ENCODE data around the gene PARP8. TPM values are rescaled to one million over a fixed set of nuclear protein-coding genes. Genes with fewer than 3 reads are reported as not detected.
"Not testable (repeated sequence)": the region's sequence is repeated elsewhere in the genome, so short reads cannot be mapped to it uniquely, and the experiment has no call there.

The PARP8 gene
- total and polyA plus RNA-seq, 2 of the 4 experiments (the other 2 are of a cell fraction), result 6.9 to 8.2 TPM

DNA sequence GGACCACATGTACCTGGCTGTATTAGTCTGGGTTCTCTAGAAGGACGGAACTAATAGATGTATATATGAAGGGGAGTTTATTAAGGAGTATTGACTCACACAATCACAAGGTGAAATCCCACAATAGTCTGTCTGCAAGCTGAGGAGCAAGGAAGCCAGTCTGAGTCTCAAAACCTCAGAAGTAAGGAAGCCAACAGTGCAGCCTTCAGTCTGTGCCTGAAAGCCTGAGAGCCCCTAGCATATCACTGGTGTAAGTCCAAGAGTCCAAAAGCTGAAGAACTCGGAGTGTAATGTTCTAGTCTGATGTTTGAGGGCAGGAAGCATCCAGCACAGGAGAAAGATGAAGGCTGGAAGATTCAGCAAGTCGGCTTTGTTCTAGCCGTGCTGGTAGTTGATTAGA lies 28.2 kb downstream of the PARP8 start:
- H3K56ac ChIP-seq (ENCODE audit: extremely low read depth, insufficient read depth, low read length); H3K36me3 ChIP-seq (ENCODE audit: control insufficient read depth, insufficient read depth, low read length); H3K18ac ChIP-seq (ENCODE audit: low read depth, low read length); intact Hi-C loops (cut with micrococcal nuclease); H3K9me1 ChIP-seq (ENCODE audit: insufficient read depth, low read length); H2BK5ac ChIP-seq (ENCODE audit: low read depth, low read length, poor library complexity, severe bottlenecking); CTCF ChIA-PET; H4K91ac ChIP-seq (ENCODE audit: insufficient read depth, low read depth, low read length); H2AK9ac ChIP-seq (replicated peaks; ENCODE audit: low read depth, low read length, poor library complexity); H3K4ac ChIP-seq (ENCODE audit: low read depth, low read length); DNase-seq; H3K23ac ChIP-seq (ENCODE audit: low read depth, low read length); H3K4me2 ChIP-seq (ENCODE audit: low read depth, low read length); H3K4me3 ChIP-seq (ENCODE audit: insufficient read depth, low read depth, low read length); H2AK5ac ChIP-seq (ENCODE audit: low read depth, low read length); POLR2A ChIA-PET (ENCODE audit: unreplicated experiment); ATAC-seq (ENCODE audit: low read depth); in situ Hi-C loops (cut with MboI; ENCODE audit: low sequenced_read_pairs); H4K5ac ChIP-seq (ENCODE audit: low read depth, low read length); H2BK120ac ChIP-seq (ENCODE audit: low read depth, low read length); H3K9me3 ChIP-seq (ENCODE audit: control insufficient read depth, insufficient read depth, low read length); H3K9ac ChIP-seq (ENCODE audit: low read depth, low read length); H2BK20ac ChIP-seq (ENCODE audit: low read depth, low read length); H3K27me3 ChIP-seq (ENCODE audit: control insufficient read depth, insufficient read depth, low read length); BruUV-seq (replicated peaks); H3K79me1 ChIP-seq (ENCODE audit: low read depth in 1 of 2, low read length in 2 of 2); H3K4me1 ChIP-seq (ENCODE audit: control insufficient read depth, insufficient read depth, low read length); H4K8ac ChIP-seq (ENCODE audit: low read depth in 2 of 2, low read length in 2 of 2); dilution Hi-C loops (cut with HindIII; ENCODE audit: low sequenced_read_pairs, unreplicated experiment); H2AFZ ChIP-seq (replicated peaks; ENCODE audit: low read length, poor library complexity); H2BK15ac ChIP-seq (ENCODE audit: low read depth, low read length); H3K27ac ChIP-seq (ENCODE audit: insufficient read depth, low read length); H3K14ac ChIP-seq (replicated peaks; ENCODE audit: low read depth, low read length); H4K20me1 ChIP-seq (ENCODE audit: insufficient read depth, low read length): not testable (repeated sequence)
- WGBS, 2 experiments (ENCODE audit: extremely low coverage in 2 of 2, insufficient read length in 1 of 2), result no CpG with 5 or more reads among the region's 4 CpGs

Data from IMR-90 (cell line).